Sigmoid colon (tissue), 7 donors: ENCODE data around the gene ARSJ. TPM values are rescaled to one million over a fixed set of nuclear protein-coding genes. Genes with fewer than 3 reads are reported as not detected.
"Not testable (repeated sequence)": the region's sequence is repeated elsewhere in the genome, so short reads cannot be mapped to it uniquely, and the experiment has no call there.

Experiments
- DNase-seq: peaks from one replicate; pipeline ENCODE4 v3.0.0-alpha.2; 2019
- H3K27ac ChIP-seq, 4 donors: fragments of 200-600 bp; sonication (generic); one replicate each; pipeline ENCODE4 v1.5.1; 2016 to 2019; ENCODE audit warnings: mild to moderate bottlenecking in 1 of 4
- H3K27me3 ChIP-seq, 3 donors: fragments of 200-600 bp; sonication (generic); one replicate each; pipeline ENCODE4 v1.5.1; 2019; ENCODE audit warnings: mild to moderate bottlenecking in 1 of 3
- H3K36me3 ChIP-seq, 4 donors: fragments of 200-600 bp; sonication (generic); one replicate each; pipeline ENCODE4 v1.5.1; 2016 to 2019
- H3K4me1 ChIP-seq, 4 donors: fragments of 200-600 bp; sonication (generic); one replicate each; pipeline ENCODE4 v1.5.1; 2017 to 2019
- H3K4me3 ChIP-seq, 4 donors: fragments of 200-600 bp; sonication (generic); one replicate each; pipeline ENCODE4 v1.5.1; 2017 to 2019; ENCODE audit warnings: mild to moderate bottlenecking in 2 of 4, moderate library complexity in 1 of 4
- H3K9me3 ChIP-seq, 4 donors: fragments of 200-600 bp in 3 of 4; sonication (generic) in 3 of 4; one replicate each; pipeline versions ENCODE4 v1.5.1 to v1.6.1; 2013 to 2019
- CTCF ChIP-seq, 4 experiments: fragments of 450-650 bp in 3 of 4; fragments of 200-600 bp in 1 of 4; IDR thresholded peaks; one replicate each; pipeline ENCODE4 v1.5.1; 2016 to 2019; ENCODE audit warnings: antibody characterized with exemption in 4 of 4, mild to moderate bottlenecking in 3 of 4, moderate library complexity in 2 of 4
- EP300 ChIP-seq, 4 donors: sonication (generic); formaldehyde crosslinking; IDR thresholded peaks; one replicate each; pipeline ENCODE4 v1.6.1; 2017; ENCODE audit warnings: antibody characterized with exemption in 4 of 4
- POLR2A ChIP-seq, 2 donors: fragments of 450-650 bp; IDR thresholded peaks; one replicate each; pipeline ENCODE4 v1.6.1; 2016; ENCODE audit warnings: antibody characterized with exemption in 2 of 2, mild to moderate bottlenecking in 2 of 2, moderate library complexity in 2 of 2
- POLR2AphosphoS5 ChIP-seq, 4 donors: sonication (generic); formaldehyde crosslinking; IDR thresholded peaks; one replicate each; pipeline ENCODE4 v1.6.1; 2017; ENCODE audit warnings: antibody characterized with exemption in 4 of 4
- WGBS, 2 donors: extraction: QIAGEN DNeasy Blood & Tissue Kit; methylation state at CpG; one replicate each; pipeline ENCODE4 v1.1.7; 2013; 5-methylcytosine and 5-hydroxymethylcytosine counted together
- intact Hi-C: fragments of 100-400 bp; cut with DNase I; formaldehyde crosslinking; loops from one replicate; pipeline ENCODE4 v1.15.1; 2023
- polyA plus RNA-seq, 3 donors: library from polyadenylated mRNA; stranded (reverse); fragments of 200-250 nt; gene quantifications; one replicate each; pipeline ENCODE4 v1.2.3, GENCODE V29; 2013
- total RNA-seq, 4 donors: library from RNA; depleted of rRNA; stranded (reverse); fragments of >200 nt; gene quantifications; one replicate each; pipeline ENCODE4 v1.1.0, GENCODE V29; 2016
- donor health status: healthy with polysubstance abuse.
- donor health status: Bipolar disorder and iron deficiency.
- donor health status: healthy.

Gene ARSJ
- total and polyA plus RNA-seq, 7 donors, result 0.46 to 11.9 (median 7.2) TPM

GRCh38 chr4:114017120-114017917, 37.9 kb upstream of the ARSJ start:
- intact Hi-C loops, result no loop called here
- WGBS, 2 donors, result 88 to 93% methylated on average over 4 of the region's 4 CpGs
- no peak overlapping the region for H3K4me3 ChIP-seq

GRCh38 chr4:114015444-114015899, 36.0 kb upstream of the ARSJ start:
- Histone ChIP-seq H3K4me3 (no peak overlapping the region), H3K36me3 (no peaks in the 10 kb centered on the region), H3K27me3 (no peaks in the 10 kb centered on the region), H3K9me3 (no peaks in the 10 kb centered on the region), H3K4me1 (peaks cover 0 to 11% (median 3%) of the 10 kb centered on the region in 4 donors), H3K27ac (no peak overlapping the region)
- DNase-seq, result no peak
- TF ChIP-seq CTCF (IDR thresholded peaks at IDR 0.05) (no peak), EP300 (IDR thresholded peaks at IDR 0.05) (no peak), POLR2A (IDR thresholded peaks at IDR 0.05) (no peak), POLR2AphosphoS5 (IDR thresholded peaks at IDR 0.05) (no peak)
- 3 to 37% methylated on average over 1 of the region's 1 CpG for WGBS, 2 donors
- intact Hi-C loops, result no loop called here

More at GRCh38 chr4:114017120-114017917, 37.9 kb upstream of the ARSJ start:
- DNase-seq, result no peak
- H3K36me3 ChIP-seq, result no peaks in the 10 kb centered on the region
- H3K9me3 ChIP-seq, result no peaks in the 10 kb centered on the region
- no peaks in the 10 kb centered on the region for H3K27me3 ChIP-seq
- TF ChIP-seq POLR2A (IDR thresholded peaks at IDR 0.05), result no peak
- TF ChIP-seq EP300 (IDR thresholded peaks at IDR 0.05), result no peak
- no peak for TF ChIP-seq POLR2AphosphoS5 (IDR thresholded peaks at IDR 0.05)
- no peak for TF ChIP-seq CTCF (IDR thresholded peaks at IDR 0.05)
- H3K27ac ChIP-seq, result no peak overlapping the region
- peaks cover 0 to 11% (median 3%) of the 10 kb centered on the region in 4 donors for H3K4me1 ChIP-seq

GRCh38 chr4:114013201-114013600, 33.8 kb upstream of the ARSJ start:
- H3K27me3 ChIP-seq, intact Hi-C loops, H3K36me3 ChIP-seq, H3K27ac ChIP-seq, H3K9me3 ChIP-seq, DNase-seq, H3K4me3 ChIP-seq: not testable (repeated sequence)
- WGBS, 2 donors, result 72 to 85% methylated on average over 4 of the region's 4 CpGs
- H3K4me1 ChIP-seq, result peaks cover 0 to 11% (median 3%) of the 10 kb centered on the region in 4 donors

- H3K27ac ChIP-seq, result no peak overlapping the region
- H3K9me3 ChIP-seq, result no peaks in the 10 kb centered on the region
- H3K27me3 ChIP-seq, result no peaks in the 10 kb centered on the region
- WGBS, 2 donors, result 84 to 86% methylated on average over 8 of the region's 8 CpGs
- no peak overlapping the region for H3K4me3 ChIP-seq
- intact Hi-C loops, result no loop called here
- peaks cover 0 to 11% (median 3%) of the 10 kb centered on the region in 4 donors for H3K4me1 ChIP-seq
- no peak for DNase-seq
- H3K36me3 ChIP-seq, result no peaks in the 10 kb centered on the region
- TF ChIP-seq EP300 (IDR thresholded peaks at IDR 0.05) (no peak), POLR2AphosphoS5 (IDR thresholded peaks at IDR 0.05) (no peak), POLR2A (IDR thresholded peaks at IDR 0.05) (no peak)
These were observed 33.3 kb upstream of the ARSJ start for GRCh38 chr4:114012749-114013148.

- H3K9me3 ChIP-seq, result no peaks in the 10 kb centered on the region
- H3K27me3 ChIP-seq, result no peaks in the 10 kb centered on the region
- no peak overlapping the region for H3K27ac ChIP-seq
- TF ChIP-seq POLR2AphosphoS5 (IDR thresholded peaks at IDR 0.05) (peak in 1 of 4 donors; percentile 26), POLR2A (IDR thresholded peaks at IDR 0.05) (no peak), EP300 (IDR thresholded peaks at IDR 0.05) (no peak), CTCF (IDR thresholded peaks at IDR 0.05) (no peak)
- H3K36me3 ChIP-seq, result no peaks in the 10 kb centered on the region
- intact Hi-C loops, result no loop called here
- DNase-seq, result no peak
- no peak overlapping the region for H3K4me3 ChIP-seq
- WGBS, 2 donors, result 79 to 86% methylated on average over 4 of the region's 4 CpGs
- H3K4me1 ChIP-seq, result peaks cover 0 to 13% (median 10%) of the 10 kb centered on the region in 4 donors
These were observed 26.4 kb upstream of the ARSJ start for GRCh38 chr4:114005569-114006442.

GRCh38 chr4:114004483-114005226, 25.2 kb upstream of the ARSJ start:
- intact Hi-C loops, result not testable (repeated sequence)

More at GRCh38 chr4:114004483-114005226, 25.2 kb upstream of the ARSJ start:
- not testable (repeated sequence) for H3K27ac ChIP-seq, H3K27me3 ChIP-seq, H3K36me3 ChIP-seq, DNase-seq, H3K9me3 ChIP-seq, H3K4me3 ChIP-seq
- 89 to 92% methylated on average over 20 of the region's 20 CpGs for WGBS, 2 donors
- H3K4me1 ChIP-seq, result peaks cover 0 to 13% (median 10%) of the 10 kb centered on the region in 4 donors
